Glutamatergic neuron (in vitro differentiated cells): Measurements from ENCODE around the gene LAMA3. TPM values are rescaled to one million over a fixed set of nuclear protein-coding genes. Genes with fewer than 3 reads are reported as not detected.

Experiments used
- DNase-seq: peaks from one replicate; pipeline ENCODE4 v3.0.0; 2022
- H3K27ac Mint-ChIP-seq: one replicate; pipeline ENCODE4 v1.8.0; 2020; ENCODE audit warnings: mild to moderate bottlenecking, mixed read lengths, inconsistent platforms; ENCODE audit not compliant: unreplicated experiment
- H3K27me3 Mint-ChIP-seq: one replicate; pipeline ENCODE4 v1.8.0; 2020; ENCODE audit warnings: mild to moderate bottlenecking, moderate library complexity, mixed read lengths, inconsistent platforms; ENCODE audit not compliant: unreplicated experiment
- H3K36me3 Mint-ChIP-seq: one replicate; pipeline ENCODE4 v1.8.0; 2020; ENCODE audit warnings: mild to moderate bottlenecking, mixed read lengths, inconsistent platforms; ENCODE audit not compliant: unreplicated experiment
- H3K4me1 Mint-ChIP-seq: one replicate; pipeline ENCODE4 v1.8.0; 2020; ENCODE audit warnings: mild to moderate bottlenecking, low read depth, mixed read lengths, inconsistent platforms; ENCODE audit not compliant: unreplicated experiment
- H3K4me3 Mint-ChIP-seq: one replicate; pipeline ENCODE4 v1.8.0; 2020; ENCODE audit warnings: mild to moderate bottlenecking, mixed read lengths, inconsistent platforms; ENCODE audit not compliant: unreplicated experiment
- H3K9me3 Mint-ChIP-seq: one replicate; pipeline ENCODE4 v1.8.0; 2020; ENCODE audit warnings: mild to moderate bottlenecking, moderate library complexity, mixed read lengths, inconsistent platforms; ENCODE audit not compliant: unreplicated experiment
- total RNA-seq: library from RNA; stranded (reverse); fragmentation: NEBNext Ultra II Directional; extraction: Animal tissue kit (Norgen Biotek cat#: 25700); gene quantifications from one replicate; pipeline ENCODE4 v1.2.1, GENCODE V29; 2021; ENCODE audit not compliant: unreplicated experiment
- TF ChIP-seq, protein P1 (sequence below): fragments of 200-600 bp; sonication (generic); IDR thresholded peaks from one replicate; pipeline ENCODE4 v1.5.0; 2021; ENCODE audit not compliant: partially characterized antibody, unreplicated experiment

Gene LAMA3
- total RNA-seq, 1 donor from 2014 or later, result 2.1 TPM

DNA sequence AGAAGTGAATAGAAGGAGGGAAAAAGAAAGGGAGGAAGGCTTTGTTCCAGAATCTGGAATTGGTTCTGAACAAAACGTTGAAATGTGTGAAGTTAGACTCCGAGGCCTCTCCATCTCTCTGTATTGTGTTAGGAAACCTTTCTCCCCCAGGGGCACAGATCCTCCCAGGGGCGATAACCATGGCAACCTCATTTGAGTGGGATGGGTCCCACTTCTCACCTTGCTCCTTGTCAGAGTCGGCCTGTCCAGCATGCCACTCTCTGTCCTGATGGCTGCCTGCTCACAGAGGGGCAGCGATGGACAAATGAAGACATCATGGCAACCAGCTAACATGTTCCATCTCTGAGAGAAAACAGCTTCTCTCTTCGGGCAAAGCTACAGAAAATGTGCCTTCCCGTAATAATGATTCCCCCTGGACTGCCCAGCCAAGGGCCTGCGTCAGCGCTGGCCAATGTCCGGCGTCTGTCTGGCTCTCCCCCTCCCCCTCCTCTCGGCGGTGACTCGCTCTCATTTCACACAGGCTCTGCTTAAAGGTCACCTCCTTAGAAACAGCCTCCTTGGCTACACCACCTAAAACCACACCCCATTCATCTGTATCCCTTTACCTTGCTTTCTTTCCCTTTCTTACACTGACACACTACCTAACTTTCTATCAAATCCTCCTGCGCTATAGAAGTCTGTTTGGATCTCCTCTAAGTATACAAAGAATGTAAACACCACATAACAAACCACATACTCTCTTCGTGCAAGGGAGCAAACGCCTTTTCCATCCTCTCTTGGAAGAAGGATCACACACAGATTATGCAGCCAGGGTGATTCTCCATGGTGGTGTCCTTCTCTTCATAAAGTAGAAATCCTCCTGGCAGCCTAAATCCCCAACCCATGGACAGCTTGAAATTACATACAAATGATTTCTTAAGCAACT is 293.2 kb downstream of the LAMA3 start:
- peak; percentile 56 for DNase-seq
- TF ChIP-seq, protein P1, sequence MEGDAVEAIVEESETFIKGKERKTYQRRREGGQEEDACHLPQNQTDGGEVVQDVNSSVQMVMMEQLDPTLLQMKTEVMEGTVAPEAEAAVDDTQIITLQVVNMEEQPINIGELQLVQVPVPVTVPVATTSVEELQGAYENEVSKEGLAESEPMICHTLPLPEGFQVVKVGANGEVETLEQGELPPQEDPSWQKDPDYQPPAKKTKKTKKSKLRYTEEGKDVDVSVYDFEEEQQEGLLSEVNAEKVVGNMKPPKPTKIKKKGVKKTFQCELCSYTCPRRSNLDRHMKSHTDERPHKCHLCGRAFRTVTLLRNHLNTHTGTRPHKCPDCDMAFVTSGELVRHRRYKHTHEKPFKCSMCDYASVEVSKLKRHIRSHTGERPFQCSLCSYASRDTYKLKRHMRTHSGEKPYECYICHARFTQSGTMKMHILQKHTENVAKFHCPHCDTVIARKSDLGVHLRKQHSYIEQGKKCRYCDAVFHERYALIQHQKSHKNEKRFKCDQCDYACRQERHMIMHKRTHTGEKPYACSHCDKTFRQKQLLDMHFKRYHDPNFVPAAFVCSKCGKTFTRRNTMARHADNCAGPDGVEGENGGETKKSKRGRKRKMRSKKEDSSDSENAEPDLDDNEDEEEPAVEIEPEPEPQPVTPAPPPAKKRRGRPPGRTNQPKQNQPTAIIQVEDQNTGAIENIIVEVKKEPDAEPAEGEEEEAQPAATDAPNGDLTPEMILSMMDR, result no peak
- H3K4me3 Mint-ChIP-seq, result peak overlapping the region; percentile 79
- H3K27me3 Mint-ChIP-seq, result peaks cover 5% of the 10 kb centered on the region
- peak overlapping the region; percentile 93 for H3K27ac Mint-ChIP-seq
- H3K9me3 Mint-ChIP-seq, result peaks cover 3% of the 10 kb centered on the region
- H3K36me3 Mint-ChIP-seq, result peaks cover 4% of the 10 kb centered on the region
- peaks cover 24% of the 10 kb centered on the region for H3K4me1 Mint-ChIP-seq

DNA sequence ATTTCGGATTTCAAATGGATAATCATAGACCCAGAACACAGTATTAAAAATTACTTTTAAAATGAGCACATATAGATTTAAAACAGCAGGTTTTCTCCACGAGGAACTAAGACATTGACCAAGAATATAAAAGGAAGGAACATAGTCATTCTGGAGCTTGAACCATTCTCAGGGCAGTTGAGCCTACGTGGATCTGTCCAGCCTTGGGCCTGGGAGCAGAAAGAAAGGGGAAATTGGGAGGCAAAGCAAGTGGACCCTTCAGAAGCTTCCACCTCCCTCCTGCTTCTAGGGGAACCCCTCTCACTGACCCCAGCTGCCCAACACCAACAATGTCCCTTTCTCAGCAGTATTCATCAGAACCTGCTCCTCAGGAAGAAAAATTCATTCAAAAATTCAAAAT is 293.9 kb downstream of the LAMA3 start:
- Mint-ChIP-seq H3K27ac (peak overlapping the region; percentile 93), H3K4me1 (peaks cover 21% of the 10 kb centered on the region), H3K36me3 (no peaks in the 10 kb centered on the region), H3K9me3 (peaks cover 3% of the 10 kb centered on the region), H3K4me3 (peak overlapping the region; percentile 79), H3K27me3 (peaks cover 5% of the 10 kb centered on the region)
- no peak for DNase-seq
- TF ChIP-seq, protein P1, result no peak

DNA sequence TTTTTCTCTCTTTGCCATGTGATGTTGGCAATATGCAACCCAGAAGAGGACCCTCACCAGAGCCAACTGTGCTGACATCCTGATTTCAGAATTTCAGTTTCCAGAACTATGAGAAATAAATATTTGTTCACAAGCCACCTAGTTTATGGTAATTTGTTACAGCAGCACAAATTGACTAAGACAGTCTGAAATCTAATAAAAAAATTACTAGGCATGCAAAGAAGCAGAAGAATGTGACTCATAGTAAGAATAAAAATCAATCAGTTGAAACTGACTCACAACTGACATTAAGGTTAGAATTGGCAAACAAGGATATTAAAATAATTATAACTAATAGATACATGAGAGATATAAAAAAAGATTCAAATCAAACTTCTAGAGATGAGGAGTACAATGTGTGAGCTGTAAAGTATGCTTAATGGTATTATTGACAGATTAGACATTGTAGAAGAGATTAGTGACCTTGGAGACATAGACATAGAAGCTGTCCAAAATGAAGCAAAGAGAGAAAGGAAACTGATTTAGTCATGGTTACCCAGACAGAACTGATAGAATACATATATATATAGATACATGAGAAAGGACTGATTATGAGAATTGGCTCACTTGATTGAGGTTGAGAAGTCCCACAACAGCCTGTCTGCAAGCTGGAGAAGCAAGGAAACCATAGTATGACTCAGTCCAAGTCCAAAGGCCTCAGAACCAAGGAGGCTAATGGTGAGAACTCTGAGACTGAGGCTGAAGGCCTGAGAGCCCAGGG is 297.5 kb downstream of the LAMA3 start:
- Mint-ChIP-seq H3K27ac (no peak overlapping the region), H3K4me1 (peaks cover 12% of the 10 kb centered on the region), H3K9me3 (peaks cover 3% of the 10 kb centered on the region), H3K36me3 (no peaks in the 10 kb centered on the region), H3K4me3 (no peak overlapping the region), H3K27me3 (peaks cover 3% of the 10 kb centered on the region)
- TF ChIP-seq, protein P1, result no peak
- no peak for DNase-seq

- TF ChIP-seq, protein P1, result no peak
Measured at GRCh38 chr18:23990474-23991410, 301.5 kb downstream of the LAMA3 start.

More at GRCh38 chr18:23990474-23991410, 301.5 kb downstream of the LAMA3 start:
- H3K27me3 Mint-ChIP-seq, result no peaks in the 10 kb centered on the region
- no peaks in the 10 kb centered on the region for H3K9me3 Mint-ChIP-seq
- no peak overlapping the region for H3K4me3 Mint-ChIP-seq
- peaks cover 18% of the 10 kb centered on the region for H3K4me1 Mint-ChIP-seq
- DNase-seq, result no peak
- H3K36me3 Mint-ChIP-seq, result no peaks in the 10 kb centered on the region
- H3K27ac Mint-ChIP-seq, result no peak overlapping the region
